Mesendoderm (in vitro differentiated cells): ENCODE measurements around the gene TBPL1.
A peak's percentile ranks its signal among the peaks of the same experiment; 100 is the strongest.

Experiments used
- DNase-seq: peaks from one replicate; pipeline ENCODE4 v3.0.0; 2013
- H2AK5ac ChIP-seq: 2 replicates; pipeline ENCODE4 v1.6.1; 2013; ENCODE audit warnings: low read length, inconsistent platforms
- H2BK120ac ChIP-seq: 2 replicates; pipeline ENCODE4 v1.6.1; 2013; ENCODE audit warnings: low read depth, mild to moderate bottlenecking, low read length, moderate library complexity, mixed read lengths
- H2BK15ac ChIP-seq: replicated peaks from 2 replicates; pipeline ENCODE4 v1.6.1; 2013; ENCODE audit warnings: low read depth, mild to moderate bottlenecking, moderate library complexity
- H2BK5ac ChIP-seq: 2 replicates; pipeline ENCODE4 v1.6.1; 2013; ENCODE audit warnings: low read length, inconsistent platforms
- H3K18ac ChIP-seq: 2 replicates; pipeline ENCODE4 v1.6.1; 2013; ENCODE audit warnings: mild to moderate bottlenecking, low read length, mixed read lengths
- H3K23ac ChIP-seq: one replicate; pipeline ENCODE4 v1.6.1; 2013; ENCODE audit warnings: low read length
- H3K27ac ChIP-seq: 2 replicates; pipeline ENCODE4 v1.5.1; 2013; ENCODE audit warnings: low read depth, mild to moderate bottlenecking, inconsistent platforms, low read length, moderate library complexity
- H3K27me3 ChIP-seq: 2 replicates; pipeline ENCODE4 v1.6.1; 2013; ENCODE audit warnings: low read length, control low read depth, mild to moderate bottlenecking, inconsistent platforms; ENCODE audit not compliant: insufficient read depth, poor library complexity
- H3K36me3 ChIP-seq: 2 replicates; pipeline ENCODE4 v1.6.1; 2013; ENCODE audit warnings: low read length, inconsistent platforms; ENCODE audit not compliant: control insufficient read depth, insufficient read depth
- H3K4ac ChIP-seq: one replicate; pipeline ENCODE4 v1.6.1; 2013; ENCODE audit warnings: low read depth, mild to moderate bottlenecking, low read length, moderate library complexity
- H3K4me1 ChIP-seq: 2 replicates; pipeline ENCODE4 v1.6.1; 2013; ENCODE audit warnings: low read depth, low read length, inconsistent platforms; ENCODE audit not compliant: control insufficient read depth
- H3K4me2 ChIP-seq: 2 replicates; pipeline ENCODE4 v1.6.1; 2013; ENCODE audit warnings: low read length
- H3K4me3 ChIP-seq: 2 replicates; pipeline ENCODE4 v1.5.1; 2013; ENCODE audit warnings: mild to moderate bottlenecking, low read length
- H3K56ac ChIP-seq: one replicate; pipeline ENCODE4 v1.6.1; 2013; ENCODE audit warnings: low read length
- H3K79me1 ChIP-seq: 2 replicates; pipeline ENCODE4 v1.6.1; 2013; ENCODE audit warnings: low read length, inconsistent platforms
- H3K79me2 ChIP-seq: 2 replicates; pipeline ENCODE4 v1.6.1; 2013; ENCODE audit warnings: mild to moderate bottlenecking, low read length; ENCODE audit not compliant: control insufficient read depth, insufficient read depth
- H3K9ac ChIP-seq: 2 replicates; pipeline ENCODE4 v1.6.1; 2013; ENCODE audit warnings: low read length, inconsistent platforms
- H4K5ac ChIP-seq: one replicate; pipeline ENCODE4 v1.6.1; 2013; ENCODE audit warnings: low read length
- H4K8ac ChIP-seq: one replicate; pipeline ENCODE4 v1.6.1; 2013; ENCODE audit warnings: low read depth, mild to moderate bottlenecking, control low read depth, low read length, moderate library complexity
- WGBS: extraction: QIAGEN DNeasy Blood & Tissue Kit; methylation state at CpG from one replicate; pipeline ENCODE4 v1.1.7; 2013; ENCODE audit warnings: low lambda C conversion rate, missing lambda C conversion rate; ENCODE audit not compliant: insufficient coverage; ENCODE audit errors: extremely low coverage; 5-methylcytosine and 5-hydroxymethylcytosine counted together

Gene TBPL1

GRCh38 chr6:133958791-133959190 is 5.8 kb downstream of the TBPL1 start:
- Histone ChIP-seq H3K4me2 (no peak overlapping the region), H3K9ac (no peak overlapping the region), H3K27ac (no peak overlapping the region), H2BK120ac (no peak overlapping the region), H3K4me1 (peaks cover 9% of the 10 kb centered on the region), H2BK5ac (no peak overlapping the region), H3K79me2 (peaks cover 62% of the 10 kb centered on the region), H2AK5ac (no peak overlapping the region), H3K23ac (no peak overlapping the region), H2BK15ac (no peak overlapping the region), H3K18ac (no peak overlapping the region), H3K4me3 (no peak overlapping the region), H3K4ac (no peak overlapping the region), H3K79me1 (peaks cover 17% of the 10 kb centered on the region), H3K27me3 (no peaks in the 10 kb centered on the region), H4K5ac (no peak overlapping the region), H3K56ac (no peak overlapping the region), H4K8ac (no peak overlapping the region), H3K36me3 (no peaks in the 10 kb centered on the region)
- no CpG with 5 or more reads among the region's 3 CpGs for WGBS
- DNase-seq: no peak

GRCh38 chr6:133959667-133960368 is 6.8 kb downstream of the TBPL1 start:
- H3K56ac ChIP-seq: no peak overlapping the region
- no peak for DNase-seq
- no peak overlapping the region for H2AK5ac ChIP-seq
- peaks cover 15% of the 10 kb centered on the region for H3K79me1 ChIP-seq
- H3K4me1 ChIP-seq: peaks cover 6% of the 10 kb centered on the region
- no peak overlapping the region for H3K9ac ChIP-seq
- H3K36me3 ChIP-seq: no peaks in the 10 kb centered on the region
- no peak overlapping the region for H4K5ac ChIP-seq
- no peak overlapping the region for H3K27ac ChIP-seq
- WGBS: no CpG with 5 or more reads among the region's 4 CpGs
- H3K4me3 ChIP-seq: no peak overlapping the region
- H3K27me3 ChIP-seq: no peaks in the 10 kb centered on the region
- no peak overlapping the region for H3K18ac ChIP-seq
- H3K23ac ChIP-seq: no peak overlapping the region
- H2BK120ac ChIP-seq: no peak overlapping the region
- H3K79me2 ChIP-seq: peaks cover 54% of the 10 kb centered on the region
- H4K8ac ChIP-seq: no peak overlapping the region
- no peak overlapping the region for H3K4me2 ChIP-seq
- H3K4ac ChIP-seq: no peak overlapping the region
- H2BK5ac ChIP-seq: no peak overlapping the region
- H2BK15ac ChIP-seq: no peak overlapping the region

- Histone ChIP-seq H2BK120ac (no peak overlapping the region), H3K27me3 (no peaks in the 10 kb centered on the region), H3K27ac (no peak overlapping the region), H2AK5ac (no peak overlapping the region), H2BK5ac (no peak overlapping the region), H3K56ac (no peak overlapping the region), H2BK15ac (no peak overlapping the region), H3K4me2 (peak overlapping the region; percentile 7), H3K9ac (no peak overlapping the region), H3K36me3 (no peaks in the 10 kb centered on the region), H3K4me3 (no peak overlapping the region), H3K18ac (no peak overlapping the region), H3K79me1 (peaks cover 21% of the 10 kb centered on the region), H4K8ac (no peak overlapping the region), H3K79me2 (peaks cover 47% of the 10 kb centered on the region), H3K4ac (no peak overlapping the region), H3K4me1 (peaks cover 6% of the 10 kb centered on the region), H3K23ac (no peak overlapping the region), H4K5ac (no peak overlapping the region)
- no peak for DNase-seq
- 100% methylated on average over 2 of the region's 7 CpGs for WGBS
These were observed 8.8 kb downstream of the TBPL1 start for GRCh38 chr6:133961831-133962230.

GRCh38 chr6:133964052-133964451 is 11.0 kb downstream of the TBPL1 start:
- Histone ChIP-seq H3K18ac (no peak overlapping the region), H3K4ac (no peak overlapping the region), H2BK5ac (no peak overlapping the region), H3K23ac (no peak overlapping the region), H3K4me3 (no peak overlapping the region), H3K27ac (no peak overlapping the region), H4K8ac (no peak overlapping the region), H3K27me3 (no peaks in the 10 kb centered on the region), H3K79me2 (peaks cover 36% of the 10 kb centered on the region), H2BK120ac (no peak overlapping the region), H3K56ac (no peak overlapping the region), H3K4me2 (no peak overlapping the region), H3K4me1 (peaks cover 6% of the 10 kb centered on the region), H3K9ac (no peak overlapping the region), H3K79me1 (peaks cover 24% of the 10 kb centered on the region), H4K5ac (no peak overlapping the region), H2BK15ac (no peak overlapping the region), H2AK5ac (no peak overlapping the region), H3K36me3 (no peaks in the 10 kb centered on the region)
- WGBS: no CpG with 5 or more reads among the region's 1 CpG
- DNase-seq: no peak

GRCh38 chr6:133964702-133965101 is 11.7 kb downstream of the TBPL1 start:
- WGBS: no CpG with 5 or more reads among the region's 4 CpGs
- Histone ChIP-seq H3K23ac (no peak overlapping the region), H3K4me1 (peaks cover 6% of the 10 kb centered on the region), H3K56ac (no peak overlapping the region), H4K8ac (no peak overlapping the region), H3K27ac (no peak overlapping the region), H2AK5ac (no peak overlapping the region), H2BK120ac (no peak overlapping the region), H3K9ac (no peak overlapping the region), H3K18ac (no peak overlapping the region), H3K4me3 (no peak overlapping the region), H2BK15ac (no peak overlapping the region), H3K79me2 (peaks cover 32% of the 10 kb centered on the region), H3K4me2 (no peak overlapping the region), H3K36me3 (no peaks in the 10 kb centered on the region), H3K79me1 (peaks cover 23% of the 10 kb centered on the region), H4K5ac (no peak overlapping the region), H3K4ac (no peak overlapping the region), H3K27me3 (no peaks in the 10 kb centered on the region), H2BK5ac (no peak overlapping the region)
- no peak for DNase-seq

GRCh38 chr6:133965817-133966360 is 12.9 kb downstream of the TBPL1 start:
- Histone ChIP-seq H4K5ac (no peak overlapping the region), H3K27ac (no peak overlapping the region), H3K27me3 (no peaks in the 10 kb centered on the region), H2BK5ac (no peak overlapping the region), H4K8ac (no peak overlapping the region), H2AK5ac (no peak overlapping the region), H3K18ac (no peak overlapping the region), H3K4ac (no peak overlapping the region), H3K56ac (no peak overlapping the region), H3K23ac (no peak overlapping the region), H3K79me1 (peaks cover 20% of the 10 kb centered on the region), H3K79me2 (peaks cover 27% of the 10 kb centered on the region), H2BK120ac (no peak overlapping the region), H3K4me3 (no peak overlapping the region), H3K9ac (no peak overlapping the region), H3K4me2 (no peak overlapping the region), H3K36me3 (no peaks in the 10 kb centered on the region), H2BK15ac (no peak overlapping the region), H3K4me1 (peaks cover 6% of the 10 kb centered on the region)
- WGBS: no CpG with 5 or more reads among the region's 4 CpGs
- no peak for DNase-seq
